Fibroblast of skin of right biceps (primary cell): Measurements from ENCODE around the gene HORMAD1.
"Not testable (repeated sequence)": the region's sequence is repeated elsewhere in the genome, so short reads cannot be mapped to it uniquely, and the experiment has no call there.

Source experiments
- DNase-seq: peaks from one replicate; pipeline ENCODE4 v3.0.0-alpha.2; 2013

HORMAD1 gene

DNA sequence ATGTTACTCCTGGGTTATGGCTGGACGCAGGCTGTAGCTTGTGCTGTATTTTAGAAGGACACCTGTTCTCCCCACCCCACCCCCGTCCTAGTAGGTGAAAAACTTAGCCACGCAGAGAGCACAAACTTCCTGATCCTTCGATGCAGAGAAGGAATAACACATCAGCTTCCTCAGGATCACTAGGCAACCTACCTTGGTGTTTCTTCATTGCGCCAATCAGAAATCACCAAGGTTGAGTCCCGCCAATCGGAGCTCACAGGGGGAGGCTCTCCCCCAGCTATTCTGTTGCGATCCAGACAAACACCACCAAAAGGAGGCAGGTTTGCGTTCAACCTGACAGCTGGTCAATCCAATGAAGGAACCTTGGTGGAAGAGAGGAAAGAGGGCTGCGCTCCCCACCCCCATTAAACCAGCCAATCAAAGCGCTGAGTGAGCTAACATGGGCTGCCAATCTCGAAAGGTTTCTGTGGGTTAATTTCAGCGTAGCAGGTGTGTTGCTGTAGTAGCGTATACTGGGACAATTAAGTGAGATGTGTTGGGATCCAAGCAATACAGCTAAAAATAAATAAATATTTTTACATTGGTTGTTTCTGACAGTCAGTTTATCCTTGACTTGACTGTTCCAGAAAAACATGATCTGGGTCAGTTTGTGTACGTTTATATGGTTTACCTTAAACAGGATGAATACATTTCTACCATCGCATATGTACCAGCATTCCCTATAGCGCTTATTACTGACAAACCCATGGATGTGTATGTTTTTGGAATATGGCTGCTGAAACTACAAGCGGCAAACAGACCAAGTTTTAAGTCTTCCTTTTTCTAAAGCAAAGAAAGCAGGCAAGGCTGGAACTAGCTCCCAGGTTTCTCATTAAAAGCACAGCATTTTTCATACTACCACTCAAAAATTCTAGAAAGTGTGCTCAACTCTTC is 23.4 kb downstream of the HORMAD1 start, which contains the start of gene GOLPH3L:
Gene GOLPH3L (minus strand): TSS at position 160 of the 933 bp plus-strand sequence. CDS start 2,316 bp downstream, outside the sequence.
- DNase-seq: peak; percentile 99

DNA sequence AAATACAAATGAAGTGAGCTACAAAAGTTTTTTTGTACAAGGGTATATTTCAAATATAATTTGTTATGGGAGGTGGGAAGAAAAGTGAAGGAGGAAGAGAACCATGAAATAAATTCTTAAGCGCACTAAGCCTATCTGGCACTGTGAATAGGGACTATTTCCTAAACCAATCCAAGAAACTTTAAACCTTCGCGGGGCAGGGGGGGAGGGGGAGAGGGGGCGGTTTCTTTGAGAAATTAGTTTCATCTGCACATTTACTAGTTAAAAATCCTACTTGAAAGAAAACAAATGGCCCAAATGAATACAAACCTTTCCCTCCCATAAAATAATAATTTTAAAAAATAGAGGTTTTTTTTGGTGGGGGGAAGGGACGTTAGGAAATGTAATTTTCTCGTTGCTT is 24.1 kb downstream of the HORMAD1 start:
- no peak for DNase-seq

DNA sequence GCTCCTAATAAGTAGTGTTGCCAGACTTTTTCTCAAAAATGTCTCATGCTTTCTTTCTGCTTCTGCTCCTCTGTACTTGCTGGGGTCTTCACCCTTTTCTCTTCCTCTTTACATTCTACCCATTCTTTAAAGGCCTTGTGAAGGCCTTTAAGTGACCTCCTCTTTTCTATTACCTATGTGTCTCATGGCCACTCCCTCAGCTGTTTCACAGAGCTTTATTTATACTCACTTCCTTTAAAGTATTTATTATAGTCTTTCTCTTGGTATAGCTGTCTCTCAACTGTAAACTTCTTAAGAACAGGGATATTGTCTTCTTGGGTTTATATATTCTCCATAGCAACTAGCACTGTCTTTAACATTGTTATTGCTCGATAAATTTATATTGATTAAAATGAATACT is 24.5 kb downstream of the HORMAD1 start:
- DNase-seq: no peak

DNA sequence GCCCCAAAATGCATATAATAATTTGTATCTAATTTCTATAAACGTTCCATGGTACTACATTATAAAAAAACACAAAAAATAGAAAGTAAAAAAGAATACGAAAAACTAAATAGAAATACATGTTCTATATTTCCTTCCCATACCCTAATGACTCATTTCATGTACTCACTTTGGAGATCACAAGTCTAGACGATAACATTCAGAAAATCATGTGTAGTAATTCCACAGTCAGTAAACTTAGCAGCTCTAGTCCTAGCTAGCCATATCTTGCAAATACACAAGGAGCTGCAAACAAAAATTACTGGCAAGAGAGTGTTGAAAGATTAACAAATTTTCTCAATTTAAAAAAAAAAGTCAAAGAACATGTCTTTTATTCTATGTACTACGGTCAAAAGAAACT is 25.1 kb downstream of the HORMAD1 start:
- no peak for DNase-seq

DNA sequence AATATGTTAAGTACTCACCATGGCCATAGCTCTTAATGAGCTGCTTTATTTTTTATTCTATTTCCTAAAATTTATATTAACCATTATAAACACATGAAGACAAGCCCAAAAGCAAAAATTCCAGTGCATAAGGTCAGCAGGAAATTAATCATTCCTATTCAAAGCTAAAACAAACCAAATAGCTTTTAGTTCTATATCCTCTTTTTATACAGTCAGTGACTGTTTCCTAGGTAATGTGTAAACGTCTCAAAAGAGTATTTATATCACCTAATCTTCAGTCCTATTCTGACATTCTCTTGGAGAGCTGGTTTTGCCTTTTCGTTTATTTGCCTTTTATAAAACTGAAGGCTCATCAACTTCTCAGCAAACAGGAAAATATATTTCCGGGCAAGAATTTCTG is 28.0 kb downstream of the HORMAD1 start:
- no peak for DNase-seq

DNA sequence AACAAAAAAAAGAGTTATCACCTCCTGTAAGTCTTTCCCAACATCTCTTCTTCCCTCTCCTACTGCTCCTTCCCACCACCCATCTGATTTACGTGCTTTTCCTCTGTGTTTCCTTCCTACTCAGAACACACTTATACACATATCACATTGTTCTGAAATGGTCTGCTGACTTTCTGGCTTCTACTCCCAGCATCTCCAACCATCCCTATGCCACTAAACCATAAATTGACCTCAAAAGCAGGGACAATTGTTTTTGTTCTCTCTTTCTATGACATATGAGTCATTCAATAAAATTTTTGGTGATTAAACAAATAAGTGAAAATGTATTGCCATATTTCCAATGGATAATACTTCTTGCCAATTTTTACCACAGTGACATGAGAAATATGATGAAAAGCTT is 31.9 kb downstream of the HORMAD1 start:
- DNase-seq: no peak

DNA sequence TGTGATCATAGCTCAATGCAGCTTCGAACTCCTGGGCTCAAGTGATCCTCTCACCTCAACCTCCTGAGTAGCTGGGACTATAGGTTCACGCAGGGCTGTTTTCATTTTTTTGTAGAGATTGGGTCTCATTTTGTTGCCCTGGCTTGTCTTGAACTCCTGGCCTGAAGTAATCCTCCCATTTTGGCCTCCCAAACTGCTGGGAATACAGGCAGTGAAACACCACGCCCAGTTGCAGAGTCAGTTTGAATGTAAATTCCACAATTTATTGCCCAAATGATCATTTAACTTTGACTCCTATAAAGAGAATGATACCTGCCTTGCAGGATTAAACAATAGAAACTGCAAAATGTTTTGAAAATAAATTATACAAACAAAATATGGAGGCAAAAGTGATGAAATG is 34.4 kb downstream of the HORMAD1 start:
- no peak for DNase-seq

DNA sequence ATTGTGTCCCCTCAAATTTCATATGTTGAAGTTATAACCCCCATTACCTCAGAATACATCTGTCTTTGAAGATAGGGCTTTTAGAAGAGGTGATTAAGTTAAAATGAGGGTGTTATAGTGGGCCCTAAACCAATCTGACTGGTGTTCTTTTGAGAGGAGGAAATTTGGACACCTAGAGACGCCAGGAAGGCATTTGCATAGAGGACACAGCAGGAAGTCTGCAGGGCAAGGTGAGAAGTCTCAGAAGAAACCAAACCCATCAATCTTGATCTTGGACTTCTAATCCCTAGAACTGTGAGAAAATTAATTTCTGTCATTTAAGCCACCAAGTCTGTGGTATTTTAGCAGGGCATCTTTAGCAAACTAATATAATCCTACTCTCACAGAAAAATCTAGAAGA is 36.8 kb downstream of the HORMAD1 start:
- DNase-seq: no peak

DNA sequence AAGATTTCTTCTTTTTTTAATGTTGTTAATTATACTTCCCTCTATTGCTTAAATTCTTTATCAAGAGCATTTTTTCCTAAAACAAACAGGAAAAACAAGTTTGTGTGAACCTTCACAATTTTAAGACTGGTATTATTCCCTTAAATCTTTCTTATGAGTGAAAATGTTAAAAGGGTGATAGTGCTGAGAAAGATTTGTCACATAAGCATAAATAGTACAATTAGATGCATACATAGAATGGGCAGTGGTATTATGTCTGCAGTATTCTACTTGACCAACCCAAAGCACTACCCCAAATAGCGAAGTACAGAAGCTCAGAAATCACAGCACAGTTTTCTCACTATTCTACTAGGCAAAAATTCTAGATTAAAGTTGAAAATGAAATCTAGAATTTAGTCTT is 41.7 kb downstream of the HORMAD1 start:
- DNase-seq: no peak

DNA sequence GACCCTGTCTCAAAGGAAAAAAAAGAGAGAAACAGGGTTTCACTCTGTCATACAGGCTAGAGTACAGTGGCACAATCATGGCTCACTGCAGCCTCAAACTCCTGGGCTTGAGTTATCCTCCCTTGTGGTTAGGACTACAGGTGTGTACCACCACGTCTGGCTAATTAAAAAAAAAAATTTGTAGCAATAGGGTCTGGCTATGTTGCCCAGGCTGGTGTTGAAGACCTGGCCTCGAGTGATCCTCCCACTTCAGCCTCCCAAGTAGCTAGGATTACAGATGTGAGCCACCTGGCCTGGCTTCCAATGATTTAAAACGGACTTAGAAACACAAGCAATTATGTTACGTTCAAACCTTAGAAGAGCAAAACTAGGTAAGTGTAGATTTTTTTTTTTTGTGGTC is 45.8 kb downstream of the HORMAD1 start:
- DNase-seq: no peak

DNA sequence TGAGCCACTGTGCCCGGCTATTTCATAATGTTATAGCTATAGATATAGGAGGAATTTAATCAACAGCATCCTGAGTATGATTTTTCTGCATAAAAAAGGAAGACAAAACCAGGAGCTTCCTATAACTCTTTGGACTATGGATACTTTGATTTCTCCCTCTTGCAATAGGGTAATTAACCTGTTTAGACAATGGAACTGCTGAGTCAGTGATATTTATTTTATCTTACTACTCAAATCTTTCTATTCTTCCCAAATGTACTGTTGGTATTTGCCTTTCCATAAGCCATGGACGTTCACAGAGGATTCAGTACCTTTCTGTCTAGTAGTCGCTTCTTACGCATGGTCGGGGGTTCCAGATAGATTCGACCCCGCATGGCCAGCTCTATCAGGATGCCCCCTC is 57.4 kb downstream of the HORMAD1 start:
- DNase-seq: no peak

DNA sequence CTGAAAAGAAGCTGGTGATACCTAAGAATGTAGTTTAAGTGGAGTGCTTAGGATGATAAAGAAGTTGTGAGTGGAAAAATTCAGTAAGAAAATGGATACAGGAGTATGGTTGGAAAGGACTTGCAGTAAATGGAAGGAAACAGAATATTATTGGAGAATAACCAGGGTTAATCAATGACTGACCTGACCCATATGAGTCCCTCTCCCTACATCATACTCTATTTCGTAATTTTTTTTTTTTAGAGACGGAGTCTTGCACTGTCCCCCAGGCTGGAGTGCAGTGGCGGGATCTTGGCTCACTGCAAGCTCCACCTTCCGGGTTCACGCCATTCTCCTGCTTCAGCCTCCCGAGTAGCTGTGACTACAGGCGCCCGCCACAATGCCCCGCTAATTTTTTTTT is 57.9 kb downstream of the HORMAD1 start:
- DNase-seq: no peak

DNA sequence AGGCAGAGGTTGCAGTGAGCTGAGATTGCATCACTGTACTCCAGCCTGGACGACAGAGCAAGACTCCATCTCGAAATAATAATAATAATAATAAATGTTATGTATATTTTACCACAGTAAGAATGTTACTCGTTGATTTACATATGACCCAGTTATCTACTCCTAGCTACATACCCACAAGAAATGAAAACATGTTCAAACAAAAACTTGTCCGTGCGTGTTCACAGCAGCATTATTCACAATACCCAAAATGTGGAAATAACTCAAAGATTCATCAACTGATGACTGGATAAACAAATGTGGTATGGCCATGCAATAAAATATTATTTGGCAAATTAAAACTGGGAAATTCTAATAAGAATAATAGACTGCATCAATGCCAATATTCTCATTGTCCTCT is 59.5 kb downstream of the HORMAD1 start:
- DNase-seq: no peak

DNA sequence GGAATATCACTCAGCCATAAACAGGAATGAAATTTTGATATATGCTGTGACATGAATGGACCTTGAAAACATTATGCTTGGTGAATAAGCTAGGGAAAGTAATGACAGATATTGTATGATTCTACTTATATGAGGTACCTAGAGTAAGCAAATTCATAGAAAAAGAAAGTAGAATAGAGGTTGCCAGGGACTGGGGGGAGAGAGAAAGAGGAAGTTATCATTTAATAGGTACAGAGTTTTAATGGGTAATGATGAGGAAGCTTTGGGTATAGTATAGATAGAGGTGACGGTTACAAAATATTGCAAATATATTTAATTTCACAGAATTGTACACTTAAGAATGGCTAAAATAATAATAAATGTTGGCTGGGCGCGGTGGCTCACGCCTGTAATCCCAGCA is 60.1 kb downstream of the HORMAD1 start:
- DNase-seq: no peak

DNA sequence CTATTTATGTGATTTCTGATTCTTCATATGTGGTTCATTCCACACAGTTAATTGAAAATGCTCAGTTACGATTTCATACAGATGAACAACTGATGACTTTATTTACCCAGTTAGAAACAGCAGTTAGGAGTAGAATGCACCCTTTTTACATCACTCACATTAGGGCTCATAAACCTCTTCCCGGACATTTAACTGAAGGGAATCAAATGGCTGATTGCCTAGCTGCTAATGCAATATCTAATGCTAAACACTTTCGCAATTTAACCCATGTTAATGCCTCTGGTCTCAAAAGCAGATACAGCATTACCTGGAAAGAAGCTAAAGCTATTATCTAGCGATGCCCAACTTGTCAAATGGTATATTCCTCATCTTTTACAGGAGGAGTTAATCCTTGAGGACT is 63.6 kb downstream of the HORMAD1 start:
- not testable (repeated sequence) for DNase-seq

DNA sequence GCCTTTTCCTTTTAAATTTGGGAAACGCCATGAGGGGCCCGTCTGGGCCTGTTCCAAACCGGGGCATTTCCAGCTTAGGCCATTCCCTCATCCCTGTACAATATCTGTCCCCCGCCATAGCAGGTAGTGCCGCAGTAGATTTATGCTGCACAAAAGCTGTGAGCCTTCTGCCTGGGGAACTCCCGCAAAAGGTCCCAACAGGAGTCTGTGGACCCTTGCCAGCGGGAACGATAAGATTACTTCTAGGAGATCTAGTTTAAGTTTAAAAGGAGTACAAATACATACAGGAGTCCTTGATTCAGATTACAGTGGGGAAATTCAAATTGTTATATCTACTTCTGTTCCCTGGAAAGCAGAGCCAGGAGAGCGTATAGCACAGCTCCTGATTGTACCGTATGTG is 66.1 kb downstream of the HORMAD1 start:
- DNase-seq: not testable (repeated sequence)

DNA sequence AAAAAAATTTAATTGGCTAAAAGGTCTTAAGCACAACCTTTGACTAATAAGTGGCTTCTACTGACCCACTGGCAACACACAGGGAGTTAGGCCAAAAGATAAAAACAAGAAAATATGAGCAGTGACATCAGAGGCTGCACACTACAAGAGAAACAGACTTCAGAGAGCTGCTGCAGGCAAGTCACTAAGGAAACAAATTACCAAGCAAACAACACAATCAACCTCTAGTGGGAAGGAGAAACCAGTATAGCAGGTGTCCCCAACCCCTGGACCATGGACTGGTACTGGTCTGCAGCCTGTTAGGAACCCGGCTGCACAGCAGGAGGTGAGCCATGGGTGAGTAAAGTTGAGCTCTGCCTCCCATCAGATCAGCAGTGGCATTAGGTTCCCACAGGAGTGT is 70.5 kb downstream of the HORMAD1 start:
- DNase-seq: no peak

DNA sequence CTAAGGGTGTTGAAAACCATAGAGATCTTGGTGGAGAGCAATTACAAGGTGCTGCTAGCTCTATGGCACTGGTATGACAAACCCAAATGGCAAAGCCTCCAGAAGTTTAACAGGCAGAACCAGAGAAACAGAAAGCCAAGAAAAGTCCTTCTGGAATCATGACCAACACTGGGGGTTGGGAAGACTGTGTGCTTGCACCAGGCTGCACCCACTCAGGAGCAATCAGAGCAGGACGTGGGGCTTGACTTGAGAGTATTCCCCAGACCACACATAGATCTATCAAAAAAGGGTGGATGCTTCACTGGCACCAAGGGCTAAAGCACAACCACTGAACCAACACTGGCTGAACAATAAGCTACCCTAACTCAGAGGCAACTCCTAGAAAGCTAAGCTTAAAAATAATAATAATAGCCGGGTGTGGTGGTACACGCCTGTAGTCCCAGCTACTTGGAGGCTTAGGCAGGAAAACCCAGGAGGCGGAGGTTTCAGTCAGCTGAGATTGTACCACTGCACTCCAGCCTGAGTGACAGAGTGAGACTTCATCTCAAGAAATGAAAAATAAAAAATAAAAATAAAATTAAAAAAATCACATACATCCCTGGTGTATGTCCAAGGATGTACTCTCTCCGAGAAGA is 71.1 kb downstream of the HORMAD1 start:
- no peak for DNase-seq
